Tongue (tissue), 2 donors: ENCODE measurements around the gene DACT3. TPM values are rescaled to one million over a fixed set of nuclear protein-coding genes. Genes with fewer than 3 reads are reported as not detected.

Source experiments
- DNase-seq: peaks from one replicate; pipeline ENCODE4 v3.0.0-alpha.2; 2015
- total RNA-seq: library from RNA; depleted of rRNA; stranded (reverse); fragments of >200 nt; gene quantifications from one replicate; pipeline ENCODE4 v1.2.3, GENCODE V29; 2014

DACT3 gene
- 11.5 TPM for total RNA-seq

DNA sequence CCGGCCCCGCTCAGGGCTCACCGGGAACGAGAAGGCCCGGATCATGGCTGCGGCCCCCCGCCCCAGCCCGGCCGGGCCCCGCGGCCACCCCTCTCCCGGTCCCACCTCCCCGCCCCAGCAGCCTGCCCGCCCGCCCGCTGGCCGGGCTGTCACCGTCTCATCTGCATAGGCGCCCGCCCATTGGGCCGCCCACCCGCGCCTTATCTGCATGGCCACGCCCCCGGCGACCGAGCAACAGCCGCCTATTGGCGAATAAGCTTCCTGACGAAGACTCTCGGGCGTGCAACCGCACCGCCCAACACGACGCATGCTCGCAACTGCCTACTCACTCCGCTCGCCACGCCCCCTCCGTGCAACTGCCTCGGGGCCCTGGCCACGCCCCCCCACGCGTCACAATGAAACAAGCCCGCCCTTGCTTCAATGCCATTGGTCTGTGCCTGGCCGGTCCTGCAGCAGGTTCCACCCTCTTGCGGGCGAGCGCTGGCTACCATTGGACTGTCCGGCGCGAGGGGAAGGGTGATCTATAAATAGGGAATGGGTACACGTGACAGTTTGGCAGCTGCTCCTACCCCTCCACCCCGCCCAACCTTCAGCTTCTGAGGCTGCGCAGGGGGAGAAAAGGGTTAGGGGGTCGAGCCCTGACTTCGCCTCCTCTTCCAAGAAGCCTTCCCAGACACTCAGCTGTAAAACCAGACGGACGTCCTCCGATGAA, at the start of gene DACT3:
DACT3 (minus strand) TSS at position 163 of the 712 bp plus-strand sequence; CDS start at position 45, 118 bp downstream.
- DNase-seq, result peak; percentile 100

DNA sequence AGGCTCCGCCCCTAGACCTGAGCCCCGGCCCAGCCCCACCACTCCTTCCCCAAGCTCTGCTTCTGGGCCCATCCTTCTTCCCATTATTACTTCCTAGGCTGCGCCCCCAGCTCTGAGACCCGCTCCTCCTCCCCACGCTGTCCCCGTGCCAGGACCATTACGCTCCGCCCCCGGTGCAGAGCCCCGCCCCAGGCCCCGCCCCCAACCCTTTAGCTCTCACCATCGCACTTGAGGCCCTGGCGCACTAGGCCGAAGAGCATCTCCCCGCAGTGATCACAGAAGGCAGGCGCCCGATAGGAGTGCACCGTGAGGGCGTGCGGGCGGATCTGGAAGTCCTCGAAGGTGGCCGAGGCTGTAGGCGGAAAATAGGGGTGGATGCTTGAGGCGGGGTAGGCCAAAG, 49.7 kb upstream of the DACT3 start:
- no peak for DNase-seq

- peak; percentile 70 for DNase-seq
These were observed 43.5 kb upstream of the DACT3 start for GRCh38 chr19:46704379-46705076.

DNA sequence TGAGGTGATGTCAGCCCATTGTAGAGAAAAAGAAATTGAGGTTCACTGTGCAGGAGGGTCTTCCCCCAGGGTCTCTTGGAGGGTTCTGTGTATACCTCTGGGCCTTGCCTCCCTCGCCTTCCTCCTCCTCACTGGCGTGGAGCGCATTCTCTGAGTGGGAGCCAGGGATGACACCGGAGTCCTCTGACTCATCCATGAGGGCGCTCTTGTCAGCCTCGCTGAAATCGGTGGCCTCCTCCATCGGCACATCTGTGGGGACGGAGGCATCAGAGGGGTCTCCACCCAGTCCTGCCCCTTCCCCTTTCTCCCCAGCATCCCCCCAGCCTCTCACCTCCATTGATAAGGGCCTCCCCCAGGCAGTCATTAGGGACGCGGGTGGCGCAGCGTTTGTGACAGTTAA, 39.7 kb upstream of the DACT3 start:
- no peak for DNase-seq

- no peak for DNase-seq
These were observed 37.7 kb upstream of the DACT3 start for GRCh38 chr19:46698395-46699321.

- DNase-seq, result peak; percentile 93
These were observed 36.4 kb upstream of the DACT3 start for GRCh38 chr19:46697204-46697960.

DNA sequence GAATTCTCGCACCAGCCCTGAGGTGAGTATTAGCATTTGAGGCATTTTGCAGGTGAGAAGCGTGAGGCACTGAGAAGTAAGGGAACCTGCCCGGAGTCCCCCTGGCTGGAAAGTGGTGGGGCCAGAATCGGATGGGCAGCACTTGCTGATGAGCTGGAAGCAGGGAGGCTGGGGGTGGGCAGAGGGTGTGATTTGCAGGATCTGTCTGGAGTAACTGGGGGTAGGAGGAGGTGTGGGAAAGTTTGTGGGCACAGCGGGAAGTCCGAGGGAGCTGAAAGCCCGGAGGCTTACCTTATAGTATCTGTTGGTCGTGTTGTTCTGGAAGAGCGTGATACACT, 35.9 kb upstream of the DACT3 start:
- no peak for DNase-seq

DNA sequence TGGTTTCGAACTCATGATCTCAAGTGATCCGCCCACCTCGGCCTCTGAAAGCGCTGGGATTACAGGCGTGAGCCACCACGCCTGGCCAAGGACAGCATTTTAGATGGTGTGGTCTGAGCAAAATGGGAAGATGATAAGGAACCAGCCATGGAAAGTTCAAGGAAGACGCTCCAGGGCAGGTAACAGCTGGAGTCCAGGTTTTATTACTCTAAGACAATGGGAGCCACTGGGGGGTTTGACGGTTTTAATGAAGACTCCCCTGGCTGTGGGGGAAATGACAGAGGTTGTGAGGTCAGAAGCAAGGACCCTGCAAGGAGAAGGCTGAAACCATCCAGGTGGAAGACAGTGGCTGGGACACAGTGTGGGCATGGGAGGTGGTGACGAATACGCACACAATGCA, 35.1 kb upstream of the DACT3 start:
- DNase-seq, result no peak

- DNase-seq, result no peak
These were observed 32.8 kb upstream of the DACT3 start for GRCh38 chr19:46693760-46694159.

GRCh38 chr19:46692918-46693722, 32.1 kb upstream of the DACT3 start:
- no peak for DNase-seq

- no peak for DNase-seq
These were observed 31.0 kb upstream of the DACT3 start for GRCh38 chr19:46691948-46692347.

DNA sequence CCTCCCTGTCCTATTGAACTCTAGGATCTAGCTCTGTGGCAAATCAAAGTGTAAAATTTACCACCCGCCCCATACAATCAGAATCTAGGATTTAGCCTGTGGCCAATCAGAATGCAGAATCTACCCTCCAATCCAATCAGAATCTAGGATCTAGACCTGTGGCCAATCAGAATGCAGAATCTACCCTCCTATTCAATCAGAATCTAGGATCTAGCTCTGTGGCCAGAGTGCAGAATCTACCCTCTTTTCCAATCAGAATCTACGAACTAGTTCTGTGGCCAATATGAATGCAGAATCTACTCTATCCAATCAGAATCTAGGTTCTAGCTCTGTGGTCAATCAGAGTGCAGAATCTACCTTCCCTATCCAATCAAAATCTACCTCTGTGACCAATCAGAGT, 30.1 kb upstream of the DACT3 start:
- DNase-seq, result no peak

GRCh38 chr19:46689358-46689757, 28.4 kb upstream of the DACT3 start:
- DNase-seq, result no peak

DNA sequence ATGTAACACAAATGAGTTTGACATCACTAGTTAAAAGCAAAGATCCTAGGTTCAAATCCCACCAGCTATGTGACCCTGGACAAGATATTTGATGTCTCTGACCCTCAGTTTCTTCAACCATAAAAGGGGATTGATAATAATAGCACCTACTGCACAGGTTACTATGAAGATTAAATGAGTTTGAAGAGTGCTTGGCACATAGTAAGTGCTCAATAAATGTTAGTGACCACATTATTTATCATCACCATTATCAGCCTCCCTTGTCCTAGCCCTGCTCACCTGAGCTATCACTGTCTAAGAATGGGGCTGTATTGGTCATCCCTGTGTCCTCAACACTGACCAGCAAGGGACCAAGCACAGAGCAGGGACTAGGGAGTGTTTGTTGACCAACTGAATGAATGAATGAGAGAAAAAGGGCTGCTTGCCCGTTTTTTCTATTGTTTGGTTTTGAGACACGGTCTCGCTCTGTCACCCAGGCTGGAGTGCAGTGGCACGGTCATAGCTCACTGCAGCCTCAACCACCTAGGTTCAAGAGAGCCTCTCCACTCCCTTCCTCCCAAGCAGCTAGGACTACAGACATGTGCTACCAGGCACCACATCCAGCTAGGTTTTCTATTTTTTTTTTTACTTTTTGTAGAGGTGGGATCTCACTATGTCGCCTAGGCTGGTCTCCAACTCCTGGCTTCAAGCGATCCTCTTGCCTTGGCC, 26.6 kb upstream of the DACT3 start:
- DNase-seq, result no peak

DNA sequence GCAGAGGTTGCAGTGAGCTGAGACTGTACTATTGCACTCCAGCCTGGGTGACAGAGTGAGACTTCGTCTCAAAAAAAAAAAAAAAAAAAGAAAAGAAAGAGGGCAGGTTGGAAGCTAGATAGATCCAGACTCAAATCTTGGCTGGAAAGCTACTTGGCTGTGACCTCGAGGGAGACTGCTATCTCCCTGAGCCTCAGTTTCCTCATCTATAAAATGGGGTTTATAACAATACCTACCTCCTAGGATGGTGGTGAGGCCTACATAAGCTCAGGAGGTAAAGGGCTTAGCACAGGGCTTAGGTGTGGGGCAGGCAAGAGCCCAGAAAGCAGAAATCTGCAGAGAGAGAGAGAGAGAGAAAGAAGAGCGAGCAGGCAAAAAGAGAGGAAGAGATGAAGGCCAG, 24.2 kb upstream of the DACT3 start:
- no peak for DNase-seq

DNA sequence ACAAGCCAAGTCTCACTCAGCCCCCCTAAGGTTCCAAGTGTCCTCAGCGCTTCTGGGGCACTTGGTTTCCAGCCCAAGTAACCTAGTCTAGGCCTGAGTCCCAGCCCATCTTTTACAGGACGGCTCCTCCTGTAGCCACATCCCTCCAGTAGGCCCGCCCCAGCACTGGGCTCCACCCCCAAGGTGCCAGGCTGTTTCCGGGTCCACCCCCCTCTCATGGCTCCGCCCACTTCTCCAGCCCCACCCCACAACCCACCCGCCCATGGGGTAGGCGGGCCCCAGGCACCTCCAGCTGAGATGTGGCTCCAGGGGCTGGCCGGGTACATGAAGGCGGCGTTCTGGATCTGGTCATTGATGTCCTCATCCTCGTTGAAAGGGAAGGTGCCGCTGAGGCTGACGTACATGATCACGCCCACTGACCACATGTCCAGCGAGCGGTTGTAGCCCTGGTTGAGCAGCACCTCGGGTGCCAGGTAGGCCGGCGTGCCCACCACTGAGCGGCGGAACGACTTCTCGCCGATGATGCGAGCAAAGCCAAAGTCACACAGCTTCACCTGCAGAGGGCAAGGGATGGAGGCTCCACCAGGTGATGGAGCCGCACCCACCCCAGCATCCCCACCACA, 17.2 kb upstream of the DACT3 start:
- DNase-seq, result no peak

DNA sequence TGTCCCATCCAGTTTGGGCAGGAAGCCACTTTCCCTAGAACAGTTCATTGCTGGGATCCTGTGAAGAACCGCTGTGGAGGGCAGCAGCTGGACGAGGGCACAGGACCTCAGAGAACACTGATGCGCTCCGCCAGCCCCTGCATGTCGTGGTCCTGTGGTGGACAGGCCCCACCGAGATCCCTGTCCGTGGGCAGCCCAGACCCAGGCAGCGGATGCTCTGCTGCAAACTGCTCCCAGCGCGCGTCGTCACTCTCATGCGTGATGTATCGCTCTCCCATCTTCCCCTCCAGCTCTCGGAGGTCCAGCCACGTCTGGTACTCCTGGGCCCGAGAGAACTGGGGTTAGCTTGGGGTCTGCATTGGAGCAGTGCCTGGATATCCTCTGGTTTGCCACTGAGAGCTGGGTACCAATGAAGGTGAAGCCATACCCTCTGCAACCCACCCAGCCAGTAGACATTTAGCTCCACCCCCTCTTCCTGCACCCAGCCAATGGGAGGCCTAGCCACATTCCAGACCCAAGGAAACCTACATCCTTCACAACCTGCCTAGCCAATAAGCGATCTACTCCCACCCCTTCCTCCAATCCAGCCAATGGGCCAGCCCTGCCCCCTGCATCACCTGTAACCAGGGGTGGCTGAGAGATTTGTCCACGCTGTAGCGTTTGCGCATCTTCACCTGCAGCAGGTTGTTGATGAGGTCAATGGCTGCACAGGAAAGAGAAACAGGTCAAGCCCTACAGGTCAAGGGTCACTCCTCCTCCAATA, 13.6 kb upstream of the DACT3 start:
- no peak for DNase-seq

GRCh38 chr19:46670813-46671212, 9.8 kb upstream of the DACT3 start:
- no peak for DNase-seq

GRCh38 chr19:46668662-46669061, 7.7 kb upstream of the DACT3 start:
- DNase-seq, result no peak
